ENCODE data around the gene UST.

The UST gene

GRCh38 chr6:148746363-148747144 is at the start of gene UST:
UST (plus strand) TSS chr6:148747030; CDS start chr6:148747431, 401 bp downstream.
- H3K27ac ChIP-seq, result peak within 1 kb of the TSS in 20 of 21 experiments; percentile 10 to 86 (median 72)
- peak within 1 kb of the TSS; percentile 48 to 84 (median 72) for H3K4me3 ChIP-seq

- no peak overlapping the region for H3K4me3 ChIP-seq
- peak overlapping the region in 1 of 21 experiments; percentile 26 for H3K27ac ChIP-seq
These were observed 48.9 kb upstream of the UST start for GRCh38 chr6:148697895-148698440.

GRCh38 chr6:148698671-148699180 is 48.1 kb upstream of the UST start:
- Histone ChIP-seq H3K4me3 (no peak overlapping the region), H3K27ac (peak overlapping the region in 2 of 21 experiments; percentile 26 to 59)

- peak overlapping the region; percentile 9 to 35 (median 17) for H3K4me3 ChIP-seq
- H3K27ac ChIP-seq, result peak overlapping the region in 11 of 21 experiments; percentile 19 to 76 (median 61)
These were observed 46.6 kb upstream of the UST start for GRCh38 chr6:148700047-148700715.

- Histone ChIP-seq H3K4me3 (peak overlapping the region; percentile 9 to 35 (median 17)), H3K27ac (peak overlapping the region in 14 of 21 experiments; percentile 0 to 76 (median 48))
These were observed 46.0 kb upstream of the UST start for GRCh38 chr6:148700741-148701311.

- Histone ChIP-seq H3K27ac (peak overlapping the region in 9 of 21 experiments; percentile 8 to 76 (median 61)), H3K4me3 (peak overlapping the region in 3 of 7 experiments; percentile 13 to 35 (median 27))
These were observed 45.5 kb upstream of the UST start for GRCh38 chr6:148701375-148701774.

- H3K27ac ChIP-seq, result no peak overlapping the region
- no peak overlapping the region for H3K4me3 ChIP-seq
These were observed 42.9 kb upstream of the UST start for GRCh38 chr6:148703900-148704299.

- no peak overlapping the region for H3K4me3 ChIP-seq
- no peak overlapping the region for H3K27ac ChIP-seq
These were observed 42.2 kb upstream of the UST start for GRCh38 chr6:148704400-148705246.

- H3K4me3 ChIP-seq, result no peak overlapping the region
- no peak overlapping the region for H3K27ac ChIP-seq
These were observed 38.1 kb upstream of the UST start for GRCh38 chr6:148708707-148709106.

- Histone ChIP-seq H3K27ac (peak overlapping the region in 3 of 21 experiments; percentile 7 to 60 (median 31)), H3K4me3 (no peak overlapping the region)
These were observed 37.3 kb upstream of the UST start for GRCh38 chr6:148709577-148709976.

GRCh38 chr6:148711833-148712654 is 34.8 kb upstream of the UST start:
- H3K4me3 ChIP-seq, result no peak overlapping the region
- no peak overlapping the region for H3K27ac ChIP-seq

GRCh38 chr6:148713033-148713738 is 33.6 kb upstream of the UST start:
- Histone ChIP-seq H3K27ac (no peak overlapping the region), H3K4me3 (no peak overlapping the region)

GRCh38 chr6:148713921-148714320 is 32.9 kb upstream of the UST start:
- H3K4me3 ChIP-seq, result no peak overlapping the region
- H3K27ac ChIP-seq, result no peak overlapping the region

GRCh38 chr6:148716811-148717210 is 30.0 kb upstream of the UST start:
- no peak overlapping the region for H3K4me3 ChIP-seq
- H3K27ac ChIP-seq, result no peak overlapping the region

- Histone ChIP-seq H3K4me3 (no peak overlapping the region), H3K27ac (no peak overlapping the region)
These were observed 26.4 kb upstream of the UST start for GRCh38 chr6:148720406-148720805.

- Histone ChIP-seq H3K4me3 (no peak overlapping the region), H3K27ac (no peak overlapping the region)
These were observed 25.9 kb upstream of the UST start for GRCh38 chr6:148720897-148721296.

- H3K27ac ChIP-seq, result no peak overlapping the region
- no peak overlapping the region for H3K4me3 ChIP-seq
These were observed 23.3 kb upstream of the UST start for GRCh38 chr6:148723484-148723883.

GRCh38 chr6:148724428-148724827 is 22.4 kb upstream of the UST start:
- Histone ChIP-seq H3K27ac (no peak overlapping the region), H3K4me3 (no peak overlapping the region)
